HG03280 (cell line): ENCODE data around the gene CLEC4M.

Experiments used
- ATAC-seq: cut with Tn5 transposase; IDR thresholded peaks from one replicate; pipeline ENCODE4 v1.9.1; 2021; ENCODE audit warnings: mild to moderate bottlenecking, moderate library complexity; ENCODE audit not compliant: unreplicated experiment

The CLEC4M gene

DNA sequence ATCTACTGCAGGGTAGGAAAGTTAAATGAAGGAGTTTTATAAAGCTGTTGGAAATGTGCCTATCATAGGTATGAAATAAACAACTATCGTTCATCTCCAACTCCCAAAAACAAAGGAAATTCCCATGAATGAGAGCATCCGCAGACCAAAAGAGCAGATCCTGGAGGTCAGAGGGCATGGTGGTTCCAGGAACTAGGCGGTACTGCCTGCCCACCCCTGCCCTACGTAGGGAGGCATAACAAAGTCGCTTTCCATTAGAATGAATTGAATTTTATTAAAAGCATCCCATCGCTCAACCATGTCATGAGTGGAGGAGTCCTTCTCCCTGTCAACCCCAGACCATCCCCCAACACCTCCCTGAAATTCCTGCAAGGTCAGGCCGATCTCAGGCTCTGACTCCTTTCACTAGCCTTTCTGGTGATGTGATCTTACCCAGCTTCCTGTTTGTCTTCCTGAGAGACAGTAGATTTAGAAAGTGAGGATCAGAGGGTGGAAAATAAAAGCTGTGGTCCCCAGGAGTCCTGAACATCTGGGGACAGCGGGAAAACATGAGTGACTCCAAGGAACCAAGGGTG is at the start of gene CLEC4M:
Gene CLEC4M (plus strand): TSS at position 525 of the 575 bp plus-strand sequence. CDS start 24 bp downstream, at position 549.
- no peak for ATAC-seq

- ATAC-seq = no peak
Observed at GRCh38 chr19:7715671-7716070, 47.4 kb upstream of the CLEC4M start.

GRCh38 chr19:7716762-7717161 is 46.3 kb upstream of the CLEC4M start:
- no peak for ATAC-seq

DNA sequence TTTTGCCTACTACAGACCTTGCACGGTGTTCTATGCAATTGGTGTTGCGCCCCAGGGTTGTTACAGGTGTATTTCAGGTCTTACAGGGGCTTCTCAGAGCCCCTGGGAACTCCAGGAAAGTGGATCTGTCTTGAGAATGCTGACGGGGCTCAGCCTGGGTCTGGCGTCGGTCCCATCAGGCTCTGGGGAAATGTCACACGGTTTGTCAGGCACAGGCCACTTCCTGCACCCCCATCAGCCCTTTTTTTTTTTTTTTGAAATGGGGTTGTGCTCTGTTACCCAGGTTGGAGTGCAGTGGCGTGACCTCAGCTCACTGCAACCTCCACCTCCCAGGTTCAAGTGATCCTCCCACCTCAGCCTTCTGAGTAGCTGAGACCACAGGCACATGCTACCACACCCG is 44.4 kb upstream of the CLEC4M start:
- no peak for ATAC-seq

DNA sequence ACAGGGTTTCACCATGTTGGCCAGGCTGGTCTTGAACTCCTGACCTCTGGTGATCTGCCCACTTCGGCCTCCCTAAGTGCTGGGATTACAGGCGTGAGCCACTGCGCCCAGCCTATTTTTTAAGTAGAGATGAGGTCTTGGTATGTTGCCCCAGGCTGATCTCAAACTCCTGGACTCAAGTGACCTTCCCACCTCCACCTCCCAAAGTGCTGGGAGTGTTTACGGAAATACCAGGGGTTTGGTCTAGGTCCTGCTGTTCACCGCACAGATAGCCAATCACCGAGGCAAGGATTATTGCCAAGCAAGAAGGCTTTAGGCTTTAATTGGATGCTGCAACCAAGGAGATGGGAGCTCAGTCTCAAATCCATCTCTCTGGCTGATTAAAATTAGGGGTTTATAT is 42.7 kb upstream of the CLEC4M start:
- no peak for ATAC-seq

- no peak for ATAC-seq
Observed at GRCh38 chr19:7722231-7722651, 40.8 kb upstream of the CLEC4M start.

GRCh38 chr19:7725791-7726190 is 37.3 kb upstream of the CLEC4M start:
- no peak for ATAC-seq

GRCh38 chr19:7729211-7729610 is 33.8 kb upstream of the CLEC4M start:
- ATAC-seq = no peak

GRCh38 chr19:7729831-7730285 is 33.2 kb upstream of the CLEC4M start:
- no peak for ATAC-seq

- ATAC-seq = no peak
Observed at GRCh38 chr19:7730286-7731217, 32.5 kb upstream of the CLEC4M start.

- ATAC-seq = no peak
Observed at GRCh38 chr19:7731218-7731595, 31.8 kb upstream of the CLEC4M start.

DNA sequence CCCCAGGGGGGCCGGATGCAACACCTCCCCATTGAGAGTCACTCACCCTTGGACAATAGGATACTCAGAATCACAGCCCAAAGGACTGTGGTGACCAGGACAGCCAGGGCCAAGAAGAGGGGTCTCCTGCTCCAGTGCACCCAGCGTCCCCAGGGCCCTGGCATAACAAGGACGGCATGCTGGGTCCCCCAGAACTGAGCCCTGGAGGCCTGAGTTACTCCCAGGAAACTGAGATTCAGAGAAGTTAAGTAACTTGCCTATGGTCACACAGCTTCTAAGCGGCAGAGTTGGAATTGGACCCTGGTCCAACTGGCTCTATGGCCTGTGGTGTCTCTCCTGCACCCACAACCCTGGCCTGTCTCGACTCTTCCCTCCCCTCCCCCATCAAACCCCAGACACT is 31.4 kb upstream of the CLEC4M start:
- ATAC-seq = no peak

GRCh38 chr19:7732045-7732444 is 31.0 kb upstream of the CLEC4M start, which contains the start of gene CLEC4G:
Gene CLEC4G, minus strand, starts transcription at chr19:7732110. Its CDS starts 8 bp downstream, at chr19:7732102.
- no peak for ATAC-seq

DNA sequence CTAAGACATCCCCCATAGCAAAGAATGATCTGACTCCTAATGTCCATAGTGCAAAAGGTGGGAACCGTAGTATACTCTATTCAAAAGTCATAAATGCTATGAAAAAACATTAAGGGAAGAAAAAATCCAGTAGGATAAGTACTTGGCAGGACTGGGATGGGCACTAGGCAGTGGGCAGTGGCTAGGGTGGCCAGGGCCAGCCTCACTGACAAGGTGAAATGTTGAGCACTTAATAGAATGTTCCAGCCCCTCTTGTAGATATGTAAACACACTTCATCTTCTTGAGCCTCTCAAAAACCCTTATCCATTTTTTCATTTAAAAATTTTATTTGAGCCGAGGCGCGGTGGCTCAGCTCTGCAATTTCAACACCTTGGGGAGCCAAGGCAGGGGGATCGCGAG is 29.7 kb upstream of the CLEC4M start:
- no peak for ATAC-seq

- ATAC-seq = no peak
Observed at GRCh38 chr19:7734220-7735203, 28.5 kb upstream of the CLEC4M start.

DNA sequence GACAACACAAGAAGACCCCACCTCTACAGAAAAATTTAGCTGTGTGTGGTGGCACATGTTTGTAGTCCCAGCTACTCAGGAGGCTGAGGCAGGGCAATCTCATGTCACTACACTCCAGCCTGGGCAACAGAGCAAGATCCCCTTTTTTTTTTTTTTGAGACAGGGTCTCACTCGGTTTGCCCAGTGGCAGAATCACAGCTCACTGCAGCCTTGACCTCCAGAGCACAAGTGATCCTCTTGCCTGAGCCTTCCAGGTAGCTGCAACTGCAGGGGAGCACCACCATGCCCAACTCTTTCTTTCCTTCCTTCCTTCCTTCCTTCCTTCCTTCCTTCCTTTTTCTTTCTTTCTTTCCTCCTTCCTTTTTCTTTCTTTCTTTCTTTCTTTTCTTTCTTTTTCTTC is 26.9 kb upstream of the CLEC4M start:
- ATAC-seq = no peak

DNA sequence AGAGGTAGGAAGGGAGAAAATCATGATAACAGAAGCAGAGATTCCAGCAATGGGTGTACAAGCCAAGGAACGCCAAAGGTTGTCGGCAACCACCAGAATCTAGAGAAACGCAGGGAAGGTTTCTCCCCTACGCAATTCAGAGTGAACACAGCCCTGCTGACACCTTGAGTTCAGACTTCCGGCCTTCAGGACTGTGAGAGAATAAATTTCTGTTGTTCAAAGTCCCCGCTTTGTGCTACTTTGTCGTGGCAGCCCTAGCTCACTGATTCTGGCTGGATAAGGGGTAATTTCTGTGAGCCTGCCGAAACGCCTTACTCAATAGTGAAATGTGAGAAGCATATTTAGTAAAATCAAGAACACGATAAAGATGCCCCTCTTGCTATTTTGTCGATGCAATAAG is 25.8 kb upstream of the CLEC4M start:
- ATAC-seq = no peak

DNA sequence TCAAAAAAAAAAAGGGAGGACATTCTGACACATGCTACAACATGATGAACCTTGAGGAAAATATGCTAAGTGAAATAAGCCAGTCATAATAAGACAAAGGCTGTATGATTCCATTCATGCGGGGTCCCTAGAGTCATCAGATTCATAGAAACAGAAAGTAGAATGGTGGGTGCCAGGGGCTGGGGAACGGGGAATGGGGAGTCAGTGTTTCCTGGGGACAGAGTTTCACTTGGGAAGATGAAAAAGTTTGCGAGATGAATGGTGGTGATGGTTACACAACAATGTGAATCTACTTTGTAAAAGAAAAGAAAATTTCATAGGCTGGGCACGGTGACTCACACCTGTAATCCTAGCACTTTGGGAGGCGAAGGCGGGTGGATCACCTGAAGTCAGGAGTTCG is 25.0 kb upstream of the CLEC4M start:
- no peak for ATAC-seq

DNA sequence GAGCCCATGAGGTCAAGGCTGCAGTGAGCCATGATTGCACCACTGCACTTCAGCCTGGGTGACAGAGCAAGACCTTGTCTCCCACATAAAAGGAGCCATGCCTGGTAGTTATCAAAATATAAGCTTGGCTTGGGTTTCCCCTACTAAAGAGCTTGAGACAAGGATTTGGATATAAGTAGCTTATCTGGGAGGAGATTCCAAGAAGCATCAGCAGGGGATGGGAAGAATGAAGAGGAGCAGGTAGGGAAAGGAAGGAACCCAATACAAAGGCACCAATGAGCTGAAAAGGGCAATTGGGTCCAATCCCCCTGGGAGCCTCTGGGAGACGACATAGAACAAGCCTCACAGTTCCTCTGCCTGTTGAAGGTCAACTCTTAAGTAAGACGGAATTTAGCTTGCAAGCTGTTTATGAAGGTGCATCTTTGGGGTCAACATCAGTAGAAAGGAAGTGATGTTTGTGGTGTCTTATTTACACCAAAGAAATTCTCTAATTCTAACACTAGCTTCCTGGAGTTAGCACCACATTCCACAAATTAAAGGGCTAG is 23.8 kb upstream of the CLEC4M start:
- ATAC-seq = no peak

DNA sequence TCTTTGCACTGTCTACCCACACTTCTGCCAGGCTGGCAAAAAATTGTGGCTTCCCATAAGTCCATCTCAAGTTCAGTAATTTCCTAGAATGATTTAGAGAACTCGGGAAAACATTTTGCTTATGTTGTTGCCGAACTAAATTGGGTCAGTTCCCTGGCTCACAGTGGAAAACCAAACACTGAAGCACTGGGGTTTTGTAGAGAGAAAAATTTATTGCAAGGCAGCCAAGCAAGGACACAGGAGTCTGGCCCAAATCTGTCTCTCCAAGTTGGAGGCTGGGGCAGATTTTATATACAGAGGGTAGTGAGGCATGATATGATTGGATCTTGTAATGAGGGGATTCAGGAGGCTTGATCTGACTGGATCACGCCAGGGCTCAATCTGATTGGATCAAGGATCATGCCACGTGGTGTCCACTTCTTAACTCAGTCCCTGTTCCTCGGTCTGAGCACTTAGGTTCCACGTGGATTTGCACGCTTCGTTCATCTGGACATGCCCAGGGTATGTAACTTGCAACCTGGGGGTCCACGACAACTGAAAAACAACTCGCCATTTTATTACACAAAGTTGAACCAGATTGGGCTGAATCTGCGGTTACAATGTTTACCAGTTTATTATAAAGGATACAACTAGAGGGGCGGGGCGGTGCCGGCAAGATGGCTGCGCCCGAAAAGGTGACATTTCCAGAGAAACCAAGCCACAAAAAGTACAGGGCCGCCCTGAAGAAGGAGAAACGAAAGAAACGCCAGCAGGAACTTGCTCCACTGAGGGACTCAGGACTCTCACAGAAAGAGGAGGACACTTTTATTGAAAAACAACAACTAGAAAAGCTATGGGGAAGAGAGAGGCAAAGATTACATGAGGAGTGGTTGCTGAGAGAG is 23.0 kb upstream of the CLEC4M start:
- no peak for ATAC-seq
